ENCODE results near the gene TRA2B. TPM values are rescaled to one million over a fixed set of nuclear protein-coding genes. Genes with fewer than 3 reads are reported as not detected.

The TRA2B gene
- total RNA-seq, 1 donor from 2014 or later, result 205 TPM

DNA sequence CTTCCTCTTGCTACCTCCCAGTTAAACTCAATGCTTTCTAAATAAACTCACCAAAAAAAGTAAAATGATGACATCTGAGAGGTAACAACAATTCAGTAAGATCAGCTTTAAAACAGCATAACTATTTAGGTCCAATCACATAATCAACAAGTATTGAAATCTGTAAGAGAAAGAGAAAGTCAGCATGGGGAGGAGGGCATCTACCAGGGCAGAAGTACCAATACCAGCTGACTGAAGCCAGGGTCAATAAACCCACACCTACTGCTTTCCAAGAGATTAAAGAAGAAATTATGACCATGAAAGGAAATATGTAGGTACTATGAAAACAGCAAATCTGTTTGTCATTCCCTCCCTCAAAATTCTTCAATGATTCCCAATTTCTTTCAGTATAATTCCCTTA, 70.8 kb downstream of the TRA2B start:
- H3K27ac Mint-ChIP-seq, result no peak overlapping the region

DNA sequence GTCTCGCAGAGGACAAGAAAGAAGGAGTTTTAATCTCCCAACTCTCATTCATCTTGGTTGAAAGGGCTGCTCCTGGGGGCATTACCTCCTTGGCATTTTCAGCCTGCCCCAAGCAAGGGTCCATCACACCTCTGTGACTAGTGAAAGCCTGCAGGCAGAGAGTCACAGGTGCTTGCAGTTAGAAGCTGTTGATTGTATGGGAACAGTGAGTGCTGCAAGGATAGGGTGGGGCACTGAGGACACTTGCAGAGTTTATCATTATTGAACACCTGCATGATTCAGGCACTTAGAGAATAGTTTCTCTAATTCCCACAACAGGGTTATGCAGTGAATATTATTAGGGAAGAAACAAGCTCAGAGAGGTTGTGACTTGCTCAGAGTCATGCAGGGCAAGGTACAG, 71.3 kb downstream of the TRA2B start:
- H3K27ac Mint-ChIP-seq, result no peak overlapping the region
- TF ChIP-seq, protein P1, sequence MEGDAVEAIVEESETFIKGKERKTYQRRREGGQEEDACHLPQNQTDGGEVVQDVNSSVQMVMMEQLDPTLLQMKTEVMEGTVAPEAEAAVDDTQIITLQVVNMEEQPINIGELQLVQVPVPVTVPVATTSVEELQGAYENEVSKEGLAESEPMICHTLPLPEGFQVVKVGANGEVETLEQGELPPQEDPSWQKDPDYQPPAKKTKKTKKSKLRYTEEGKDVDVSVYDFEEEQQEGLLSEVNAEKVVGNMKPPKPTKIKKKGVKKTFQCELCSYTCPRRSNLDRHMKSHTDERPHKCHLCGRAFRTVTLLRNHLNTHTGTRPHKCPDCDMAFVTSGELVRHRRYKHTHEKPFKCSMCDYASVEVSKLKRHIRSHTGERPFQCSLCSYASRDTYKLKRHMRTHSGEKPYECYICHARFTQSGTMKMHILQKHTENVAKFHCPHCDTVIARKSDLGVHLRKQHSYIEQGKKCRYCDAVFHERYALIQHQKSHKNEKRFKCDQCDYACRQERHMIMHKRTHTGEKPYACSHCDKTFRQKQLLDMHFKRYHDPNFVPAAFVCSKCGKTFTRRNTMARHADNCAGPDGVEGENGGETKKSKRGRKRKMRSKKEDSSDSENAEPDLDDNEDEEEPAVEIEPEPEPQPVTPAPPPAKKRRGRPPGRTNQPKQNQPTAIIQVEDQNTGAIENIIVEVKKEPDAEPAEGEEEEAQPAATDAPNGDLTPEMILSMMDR (IDR thresholded peaks at IDR 0.05; ENCODE audit: unreplicated experiment), result no peak
- no peaks in the 10 kb centered on the region for H3K36me3 Mint-ChIP-seq (ENCODE audit: insufficient read depth)
- H3K9me3 Mint-ChIP-seq (ENCODE audit: low read depth), result no peaks in the 10 kb centered on the region
- peaks cover 6% of the 10 kb centered on the region for H3K4me1 Mint-ChIP-seq (ENCODE audit: low read depth)
- H3K27me3 Mint-ChIP-seq, result no peaks in the 10 kb centered on the region
- no peak overlapping the region for H3K4me3 Mint-ChIP-seq (ENCODE audit: low read depth)
- no peak for DNase-seq (ENCODE audit: low spot score, unreplicated experiment)

More for the DNA sequence above, 70.8 kb downstream of the TRA2B start:
- Mint-ChIP-seq H3K36me3 (ENCODE audit: insufficient read depth) (no peaks in the 10 kb centered on the region), H3K4me3 (ENCODE audit: low read depth) (no peak overlapping the region), H3K27me3 (no peaks in the 10 kb centered on the region), H3K9me3 (ENCODE audit: low read depth) (no peaks in the 10 kb centered on the region), H3K4me1 (ENCODE audit: low read depth) (peaks cover 6% of the 10 kb centered on the region)
- TF ChIP-seq, protein P1 (IDR thresholded peaks at IDR 0.05; ENCODE audit: unreplicated experiment), result no peak
- DNase-seq (ENCODE audit: low spot score, unreplicated experiment), result no peak

Other genes with a start within 250 kb of the TRA2B start
- gene IGF2BP2, start 113.0 kb downstream of the TRA2B start, total RNA-seq, result 187 and 190 TPM in 2 replicates
- 51.3 and 54.1 TPM in 2 replicates for gene ETV5, start 171.1 kb upstream of the TRA2B start, total RNA-seq